Nephron progenitor cell (in vitro differentiated cells): ENCODE results near the gene CLDN18.

Source experiments
- DNase-seq: peaks from one replicate; pipeline ENCODE4 v3.0.0; 2021
- H3K27ac Mint-ChIP-seq: 2 replicates; pipeline ENCODE4 v1.8.0; 2021; ENCODE audit warnings: mild to moderate bottlenecking, moderate library complexity, mixed read lengths
- H3K27me3 Mint-ChIP-seq: 2 replicates; pipeline ENCODE4 v1.8.0; 2021; ENCODE audit warnings: mild to moderate bottlenecking, low read depth, mixed read lengths; ENCODE audit not compliant: poor library complexity
- H3K36me3 Mint-ChIP-seq: 2 replicates; pipeline ENCODE4 v1.8.0; 2021; ENCODE audit warnings: low read depth, mixed read lengths
- H3K4me1 Mint-ChIP-seq: 2 replicates; pipeline ENCODE4 v1.8.0; 2021; ENCODE audit warnings: mixed read lengths
- H3K4me3 Mint-ChIP-seq: 2 replicates; pipeline ENCODE4 v1.8.0; 2021; ENCODE audit warnings: mild to moderate bottlenecking, moderate library complexity, mixed read lengths
- H3K9me3 Mint-ChIP-seq: 2 replicates; pipeline ENCODE4 v1.8.0; 2021; ENCODE audit warnings: mild to moderate bottlenecking, moderate library complexity, mixed read lengths
- CTCF ChIP-seq: fragments of 200-600 bp; sonication (generic); IDR thresholded peaks from 2 replicates; pipeline ENCODE4 v1.5.0; 2021; ENCODE audit warnings: antibody characterized with exemption

The CLDN18 gene

GRCh38 chr3:138009476-138010272, at the start of gene CLDN18:
Gene CLDN18, plus strand, starts transcription at chr3:138010165. Its CDS starts 61 bp downstream, at chr3:138010226.
- H3K27me3 Mint-ChIP-seq, result no peaks in the 10 kb centered on the region
- no peak within 1 kb of the TSS for H3K4me3 Mint-ChIP-seq
- no peak for DNase-seq
- H3K9me3 Mint-ChIP-seq, result no peaks in the 10 kb centered on the region
- H3K4me1 Mint-ChIP-seq, result no peaks in the 10 kb centered on the region
- H3K36me3 Mint-ChIP-seq, result peaks cover 14% of the 10 kb centered on the region
- no peak within 1 kb of the TSS for H3K27ac Mint-ChIP-seq
- TF ChIP-seq CTCF, result no peak

GRCh38 chr3:137962251-137962650, 47.7 kb upstream of the CLDN18 start:
- Mint-ChIP-seq H3K27ac (no peak overlapping the region), H3K4me1 (peaks cover 6% of the 10 kb centered on the region), H3K9me3 (peaks cover 13% of the 10 kb centered on the region), H3K4me3 (no peak overlapping the region), H3K27me3 (peaks cover 7% of the 10 kb centered on the region), H3K36me3 (no peaks in the 10 kb centered on the region)
- TF ChIP-seq CTCF, result no peak
- DNase-seq, result no peak

DNA sequence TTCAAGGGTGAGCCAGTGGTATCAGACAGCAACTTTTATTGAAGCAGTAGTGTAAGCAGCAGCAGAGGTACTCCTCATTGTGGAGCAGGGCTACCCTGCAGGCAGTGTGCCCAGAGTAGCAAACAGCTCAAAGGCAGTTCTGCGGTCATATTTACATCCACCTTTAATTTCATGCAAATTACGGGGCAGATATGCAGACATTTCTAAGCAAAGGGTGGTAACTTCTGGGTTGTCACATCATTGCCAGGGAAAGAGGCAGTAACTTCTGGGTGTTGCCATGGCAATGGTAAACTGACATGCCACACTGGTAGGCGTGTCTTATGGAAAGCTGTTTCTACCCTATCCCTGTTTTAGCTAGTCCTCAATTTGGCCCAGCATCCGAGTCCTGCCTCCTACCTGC, 46.5 kb upstream of the CLDN18 start:
- Mint-ChIP-seq H3K4me3 (no peak overlapping the region), H3K27ac (no peak overlapping the region), H3K9me3 (peaks cover 13% of the 10 kb centered on the region), H3K4me1 (peaks cover 6% of the 10 kb centered on the region), H3K36me3 (no peaks in the 10 kb centered on the region), H3K27me3 (peaks cover 7% of the 10 kb centered on the region)
- no peak for DNase-seq
- no peak for TF ChIP-seq CTCF

DNA sequence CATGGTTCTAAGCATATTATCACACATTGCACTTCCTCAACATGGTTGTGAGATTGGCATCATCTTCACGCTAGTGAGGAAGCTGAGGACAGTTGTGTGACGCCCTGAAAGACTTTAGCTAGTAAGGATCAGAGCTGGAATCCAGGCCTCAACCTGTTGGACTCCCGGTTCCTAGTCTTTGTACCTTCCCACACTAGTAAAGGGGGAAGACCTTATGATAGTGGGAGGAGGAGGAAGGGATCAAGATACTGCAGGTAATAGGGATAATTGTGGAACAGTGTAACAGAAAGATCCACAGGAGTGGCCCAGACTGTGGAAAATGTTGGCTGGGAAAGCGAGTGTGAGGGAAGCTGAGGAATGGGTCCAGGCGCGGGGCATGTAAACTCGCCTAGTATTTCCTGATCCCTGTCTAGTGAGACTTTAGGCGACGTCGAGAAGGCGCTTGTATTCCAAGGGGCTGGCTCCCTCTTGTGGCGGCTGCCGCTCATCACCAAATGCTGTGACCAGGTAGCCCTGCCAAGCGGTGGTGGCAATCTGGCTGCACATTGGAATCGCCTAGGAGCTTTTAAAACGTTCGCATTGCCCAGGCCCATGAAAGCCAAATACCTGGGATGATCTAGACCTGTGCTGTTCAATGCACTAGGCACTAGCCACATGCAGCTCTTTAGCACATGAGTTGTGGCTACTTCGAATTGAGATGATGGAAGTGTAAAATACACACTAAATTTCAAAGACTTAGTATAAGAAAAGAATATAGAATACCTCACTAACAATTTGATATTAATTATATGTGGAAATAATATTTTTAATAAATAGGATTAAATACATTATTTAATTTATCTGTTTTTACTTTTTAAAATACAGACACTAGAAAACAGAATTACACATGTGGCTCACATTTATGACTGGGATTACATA, 38.8 kb upstream of the CLDN18 start:
- H3K4me1 Mint-ChIP-seq, result no peaks in the 10 kb centered on the region
- peak; percentile 90 for TF ChIP-seq CTCF
- no peak overlapping the region for H3K27ac Mint-ChIP-seq
- H3K9me3 Mint-ChIP-seq, result no peaks in the 10 kb centered on the region
- H3K4me3 Mint-ChIP-seq, result peak overlapping the region; percentile 19
- H3K27me3 Mint-ChIP-seq, result no peaks in the 10 kb centered on the region
- peak; percentile 90 for DNase-seq
- H3K36me3 Mint-ChIP-seq, result no peaks in the 10 kb centered on the region

DNA sequence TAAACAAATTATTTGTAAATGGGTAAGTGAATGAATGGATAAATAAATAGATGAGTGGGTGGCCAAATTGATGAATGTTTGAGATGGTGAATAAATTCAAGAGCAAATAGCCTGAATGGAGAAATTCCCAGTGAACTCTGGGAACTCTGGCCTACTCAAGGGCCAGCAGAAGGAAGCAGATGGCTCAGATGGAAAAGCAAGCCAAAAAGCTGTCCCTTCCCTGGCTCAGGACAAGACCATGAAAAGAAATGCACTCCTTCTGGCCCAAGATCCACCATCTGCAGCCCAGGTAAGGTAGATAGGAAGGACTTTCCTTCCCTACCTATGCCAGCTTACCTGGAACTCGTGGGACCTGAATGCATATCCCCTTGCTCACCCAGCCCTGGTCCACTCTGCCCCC, 37.6 kb upstream of the CLDN18 start:
- TF ChIP-seq CTCF, result no peak
- no peak overlapping the region for H3K4me3 Mint-ChIP-seq
- H3K4me1 Mint-ChIP-seq, result no peaks in the 10 kb centered on the region
- H3K27ac Mint-ChIP-seq, result no peak overlapping the region
- no peaks in the 10 kb centered on the region for H3K27me3 Mint-ChIP-seq
- H3K9me3 Mint-ChIP-seq, result no peaks in the 10 kb centered on the region
- no peaks in the 10 kb centered on the region for H3K36me3 Mint-ChIP-seq
- DNase-seq, result no peak
